ENCODE data around the gene SELENOM. TPM values are rescaled to one million over a fixed set of nuclear protein-coding genes. Genes with fewer than 3 reads are reported as not detected.

The SELENOM gene
- total RNA-seq, 1 experiment from 2014 or later: 2.0 TPM

DNA sequence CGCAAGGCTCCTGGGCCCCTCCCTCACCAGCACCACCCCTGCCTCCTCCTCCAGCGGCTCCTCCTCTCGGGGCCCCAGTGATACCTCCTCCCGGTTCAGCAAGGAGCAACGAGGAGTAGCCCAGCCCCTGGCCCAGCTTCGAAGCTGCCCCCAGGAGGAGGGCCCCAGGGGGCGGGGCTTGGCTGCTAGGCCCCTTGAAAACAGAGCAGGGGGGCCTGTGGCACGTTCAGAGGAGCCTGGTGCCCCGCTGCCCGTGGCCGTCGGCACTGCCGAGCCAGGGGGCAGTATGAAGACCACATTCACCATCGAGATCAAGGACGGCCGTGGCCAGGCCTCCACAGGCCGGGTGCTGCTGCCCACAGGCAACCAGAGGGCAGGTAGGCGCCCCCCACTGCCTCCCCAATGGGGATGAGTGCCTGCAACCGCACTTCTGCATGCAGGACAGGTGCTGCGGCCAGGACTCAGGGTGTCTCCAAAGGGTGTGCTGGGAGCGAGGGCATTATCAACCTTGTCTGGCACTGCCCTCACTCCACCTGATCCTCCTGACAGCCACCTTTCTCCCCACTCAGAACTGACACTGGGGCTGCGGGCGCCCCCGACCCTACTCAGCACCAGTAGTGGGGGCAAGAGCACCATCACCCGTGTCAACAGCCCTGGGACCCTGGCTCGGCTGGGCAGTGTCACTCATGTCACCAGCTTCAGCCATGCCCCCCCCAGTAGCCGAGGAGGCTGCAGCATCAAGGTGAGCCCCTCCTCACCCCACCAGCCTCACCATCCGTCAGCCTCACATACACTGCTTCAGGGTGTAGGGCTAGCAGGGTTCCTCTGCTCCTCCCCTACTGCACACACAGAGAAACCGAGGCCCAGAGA lies 16.0 kb downstream of the SELENOM start:
- Mint-ChIP-seq H3K27me3 (ENCODE audit: insufficient read depth, unreplicated experiment) (no peaks in the 10 kb centered on the region), H3K9me3 (ENCODE audit: unreplicated experiment) (no peaks in the 10 kb centered on the region), H3K4me3 (ENCODE audit: unreplicated experiment) (no peak overlapping the region), H3K27ac (ENCODE audit: unreplicated experiment) (no peak overlapping the region), H3K36me3 (ENCODE audit: insufficient read depth, unreplicated experiment) (peaks cover 15% of the 10 kb centered on the region), H3K4me1 (ENCODE audit: low read depth, unreplicated experiment) (no peaks in the 10 kb centered on the region)
- ChIA-PET POLR2A (no interaction called here), CTCF (no interaction called here)
- no peaks in the 10 kb centered on the region for H3K4me1 ChIP-seq
- H3K4me3 ChIP-seq (ENCODE audit: low read depth, low read length): no peak overlapping the region
- DNase-seq: no peak
- H3K27me3 ChIP-seq (replicated peaks; ENCODE audit: control insufficient read depth, insufficient read depth, low read length): no peaks in the 10 kb centered on the region
- intact Hi-C loops (cut with micrococcal nuclease; ENCODE audit: unreplicated experiment): no loop called here
- H3K9me3 ChIP-seq: no peaks in the 10 kb centered on the region
- BruUV-seq (replicated peaks): no TSS peak
- H3K36me3 ChIP-seq (ENCODE audit: control insufficient read depth, insufficient read depth, low read length): no peaks in the 10 kb centered on the region; the same call in none of the 2 replicates
- TF ChIP-seq, protein P1, sequence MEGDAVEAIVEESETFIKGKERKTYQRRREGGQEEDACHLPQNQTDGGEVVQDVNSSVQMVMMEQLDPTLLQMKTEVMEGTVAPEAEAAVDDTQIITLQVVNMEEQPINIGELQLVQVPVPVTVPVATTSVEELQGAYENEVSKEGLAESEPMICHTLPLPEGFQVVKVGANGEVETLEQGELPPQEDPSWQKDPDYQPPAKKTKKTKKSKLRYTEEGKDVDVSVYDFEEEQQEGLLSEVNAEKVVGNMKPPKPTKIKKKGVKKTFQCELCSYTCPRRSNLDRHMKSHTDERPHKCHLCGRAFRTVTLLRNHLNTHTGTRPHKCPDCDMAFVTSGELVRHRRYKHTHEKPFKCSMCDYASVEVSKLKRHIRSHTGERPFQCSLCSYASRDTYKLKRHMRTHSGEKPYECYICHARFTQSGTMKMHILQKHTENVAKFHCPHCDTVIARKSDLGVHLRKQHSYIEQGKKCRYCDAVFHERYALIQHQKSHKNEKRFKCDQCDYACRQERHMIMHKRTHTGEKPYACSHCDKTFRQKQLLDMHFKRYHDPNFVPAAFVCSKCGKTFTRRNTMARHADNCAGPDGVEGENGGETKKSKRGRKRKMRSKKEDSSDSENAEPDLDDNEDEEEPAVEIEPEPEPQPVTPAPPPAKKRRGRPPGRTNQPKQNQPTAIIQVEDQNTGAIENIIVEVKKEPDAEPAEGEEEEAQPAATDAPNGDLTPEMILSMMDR (IDR thresholded peaks at IDR 0.05; ENCODE audit: insufficient read depth in 1 of 2, low read depth in 1 of 2, low read length in 1 of 2, severe bottlenecking in 1 of 2, unreplicated experiment in 1 of 2): no peak

DNA sequence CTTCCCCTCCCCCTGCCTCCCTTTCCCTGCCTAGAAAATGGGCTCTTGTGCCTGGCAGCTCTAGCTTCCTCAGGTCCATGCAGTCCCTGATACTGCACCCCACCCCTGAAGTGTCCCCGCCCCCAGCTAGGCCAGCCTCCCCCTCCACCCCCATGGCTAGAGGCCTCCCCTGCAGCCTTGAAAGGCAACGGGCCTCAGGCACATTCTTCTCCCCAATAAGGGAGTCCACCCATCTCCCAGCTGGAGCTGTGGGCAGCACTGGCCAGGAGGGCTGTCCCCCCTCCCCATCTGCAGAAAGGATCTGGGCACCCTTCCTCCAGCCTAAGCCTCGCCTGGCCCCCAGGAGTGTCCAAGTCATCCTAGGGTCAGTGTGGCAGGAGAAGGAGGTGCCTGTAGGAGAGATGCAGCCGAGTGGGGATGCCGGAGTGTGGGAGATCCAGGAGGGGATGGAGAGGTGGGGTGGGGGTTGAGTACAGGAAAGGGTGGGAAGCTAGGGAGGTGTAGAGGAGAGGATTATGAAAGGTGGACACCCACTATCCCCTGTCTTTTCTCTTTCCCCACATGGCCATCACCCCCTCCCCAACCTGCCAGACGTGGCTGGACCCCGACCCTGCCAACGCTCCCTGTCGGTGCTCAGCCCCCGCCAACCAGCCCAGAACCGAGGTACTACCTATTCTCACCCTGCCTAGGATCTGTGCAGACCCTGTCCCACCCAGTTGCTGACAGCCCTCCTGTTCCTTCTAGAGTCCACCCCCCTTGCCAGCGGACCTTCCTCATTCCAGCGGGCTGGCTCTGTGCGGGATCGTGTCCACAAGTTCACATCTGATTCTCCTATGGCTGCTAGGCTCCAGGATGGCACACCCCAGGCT lies 16.9 kb downstream of the SELENOM start:
- H3K4me3 Mint-ChIP-seq (ENCODE audit: unreplicated experiment): no peak overlapping the region
- TF ChIP-seq, protein P1 (IDR thresholded peaks at IDR 0.05; ENCODE audit: insufficient read depth in 1 of 2, low read depth in 1 of 2, low read length in 1 of 2, severe bottlenecking in 1 of 2, unreplicated experiment in 1 of 2): no peak
- ChIA-PET POLR2A (no interaction called here), CTCF (no interaction called here)
- no peaks in the 10 kb centered on the region for H3K4me1 ChIP-seq
- no peaks in the 10 kb centered on the region for H3K9me3 Mint-ChIP-seq (ENCODE audit: unreplicated experiment)
- H3K36me3 Mint-ChIP-seq (ENCODE audit: insufficient read depth, unreplicated experiment): peaks cover 9% of the 10 kb centered on the region
- no peaks in the 10 kb centered on the region for H3K9me3 ChIP-seq
- intact Hi-C loops (cut with micrococcal nuclease; ENCODE audit: unreplicated experiment): no loop called here
- BruUV-seq (replicated peaks): no TSS peak
- no peaks in the 10 kb centered on the region; the same call in none of the 2 replicates for H3K36me3 ChIP-seq (ENCODE audit: control insufficient read depth, insufficient read depth, low read length)
- no peak overlapping the region for H3K27ac Mint-ChIP-seq (ENCODE audit: unreplicated experiment)
- no peaks in the 10 kb centered on the region for H3K27me3 Mint-ChIP-seq (ENCODE audit: insufficient read depth, unreplicated experiment)
- H3K4me3 ChIP-seq (ENCODE audit: low read depth, low read length): no peak overlapping the region
- H3K4me1 Mint-ChIP-seq (ENCODE audit: low read depth, unreplicated experiment): no peaks in the 10 kb centered on the region
- DNase-seq: no peak
- H3K27me3 ChIP-seq (replicated peaks; ENCODE audit: control insufficient read depth, insufficient read depth, low read length): no peaks in the 10 kb centered on the region
